Tibial artery (tissue), 4 donors: ENCODE results near the gene KRTAP10-9.
"Not testable (repeated sequence)": the region's sequence is repeated elsewhere in the genome, so short reads cannot be mapped to it uniquely, and the experiment has no call there.

ENCODE experiments used
- DNase-seq, 2 donors: peaks; one replicate each; pipeline ENCODE4 v3.0.0-alpha.2; 2019
- H3K27ac ChIP-seq, 2 donors: fragments of 200-600 bp; sonication (generic) in 1 of 2; 1 replicate in 1 of 2; 2 replicates in 1 of 2; pipeline ENCODE4 v1.5.1; 2018 to 2019; ENCODE audit warnings: mild to moderate bottlenecking in 1 of 2
- H3K27me3 ChIP-seq, 2 donors: fragments of 200-600 bp; sonication (generic) in 1 of 2; one replicate each; pipeline versions ENCODE4 v1.5.1 to v1.6.0; 2016 to 2019
- H3K36me3 ChIP-seq, 3 donors: fragments of 200-600 bp; sonication (generic) in 2 of 3; one replicate each; pipeline ENCODE4 v1.5.1; 2016 to 2019; ENCODE audit warnings: mild to moderate bottlenecking in 2 of 3
- H3K4me1 ChIP-seq, 4 donors: fragments of 200-600 bp; sonication (generic) in 2 of 4; 1 replicate in 3 of 4; 2 replicates in 1 of 4; pipeline ENCODE4 v1.5.1; 2016 to 2019
- H3K4me3 ChIP-seq, 2 donors: fragments of 200-600 bp; sonication (generic) in 1 of 2; 1 replicate in 1 of 2; 2 replicates in 1 of 2; pipeline ENCODE4 v1.5.1; 2018 to 2019; ENCODE audit warnings: mild to moderate bottlenecking in 2 of 2
- H3K9me3 ChIP-seq, 3 donors: fragments of 200-600 bp; sonication (generic) in 1 of 3; one replicate each; pipeline ENCODE4 v1.5.1; 2016 to 2019
- CTCF ChIP-seq, 2 experiments: fragments of 200-600 bp in 1 of 2; fragments of 450-650 bp in 1 of 2; IDR thresholded peaks; one replicate each; pipeline ENCODE4 v1.5.1; 2017 to 2019; ENCODE audit warnings: antibody characterized with exemption in 2 of 2, mild to moderate bottlenecking in 1 of 2, moderate library complexity in 1 of 2
- intact Hi-C: fragments of 100-400 bp; cut with DNase I; formaldehyde crosslinking; loops from one replicate; pipeline ENCODE4 v1.15.0; 2023; ENCODE audit warnings: low total_unique reads

KRTAP10-9 gene

GRCh38 chr21:44603109-44603875 lies 23.6 kb upstream of the KRTAP10-9 start:
- TF ChIP-seq CTCF (IDR thresholded peaks at IDR 0.05): no peak
- intact Hi-C loops: no loop called here
- Histone ChIP-seq H3K27me3 (peaks cover 0 to 30% of the 10 kb centered on the region in 2 donors), H3K4me1 (no peaks in the 10 kb centered on the region), H3K9me3 (peaks cover 0 to 5% (median 0%) of the 10 kb centered on the region in 3 donors), H3K36me3 (no peaks in the 10 kb centered on the region), H3K27ac (no peak overlapping the region), H3K4me3 (no peak overlapping the region)
- DNase-seq: no peak

- TF ChIP-seq CTCF (IDR thresholded peaks at IDR 0.05): no peak
- Histone ChIP-seq H3K27ac (no peak overlapping the region), H3K36me3 (no peaks in the 10 kb centered on the region), H3K4me3 (no peak overlapping the region), H3K9me3 (peaks cover 0 to under 1% (median under 1%) of the 10 kb centered on the region in 3 donors), H3K4me1 (no peaks in the 10 kb centered on the region), H3K27me3 (peaks cover 0 to 30% of the 10 kb centered on the region in 2 donors)
- no peak for DNase-seq
- intact Hi-C loops: no loop called here
Measured at GRCh38 chr21:44603911-44604310, 23.0 kb upstream of the KRTAP10-9 start.

GRCh38 chr21:44606495-44606894 lies 20.4 kb upstream of the KRTAP10-9 start:
- Histone ChIP-seq H3K27ac (no peak overlapping the region), H3K4me3 (no peak overlapping the region), H3K9me3 (peaks cover 0 to 18% (median 17%) of the 10 kb centered on the region in 3 donors), H3K4me1 (no peaks in the 10 kb centered on the region), H3K36me3 (no peaks in the 10 kb centered on the region), H3K27me3 (peaks cover 0 to 26% of the 10 kb centered on the region in 2 donors)
- TF ChIP-seq CTCF (IDR thresholded peaks at IDR 0.05): no peak
- intact Hi-C loops: no loop called here
- DNase-seq: no peak

- no peak for TF ChIP-seq CTCF (IDR thresholded peaks at IDR 0.05)
- intact Hi-C loops: no loop called here
- Histone ChIP-seq H3K4me1 (no peaks in the 10 kb centered on the region), H3K36me3 (no peaks in the 10 kb centered on the region), H3K9me3 (peaks cover 0 to 24% (median 21%) of the 10 kb centered on the region in 3 donors), H3K4me3 (no peak overlapping the region), H3K27ac (no peak overlapping the region), H3K27me3 (peaks cover 0 to 21% of the 10 kb centered on the region in 2 donors)
- no peak for DNase-seq
Measured at GRCh38 chr21:44609193-44609592, 17.7 kb upstream of the KRTAP10-9 start.

GRCh38 chr21:44610157-44610843 lies 16.6 kb upstream of the KRTAP10-9 start:
- H3K27ac ChIP-seq, H3K4me1 ChIP-seq, H3K36me3 ChIP-seq, H3K4me3 ChIP-seq, DNase-seq, intact Hi-C loops: not testable (repeated sequence)
- peaks cover 0 to 24% (median 21%) of the 10 kb centered on the region in 3 donors for H3K9me3 ChIP-seq
- peaks cover 0 to 30% of the 10 kb centered on the region in 2 donors for H3K27me3 ChIP-seq

GRCh38 chr21:44611551-44611950 lies 15.3 kb upstream of the KRTAP10-9 start:
- Histone ChIP-seq H3K9me3 (peaks cover 0 to 24% (median 21%) of the 10 kb centered on the region in 3 donors), H3K27ac (no peak overlapping the region), H3K36me3 (no peaks in the 10 kb centered on the region), H3K4me3 (no peak overlapping the region), H3K4me1 (no peaks in the 10 kb centered on the region), H3K27me3 (peaks cover 0 to 37% of the 10 kb centered on the region in 2 donors)
- intact Hi-C loops: no loop called here
- TF ChIP-seq CTCF (IDR thresholded peaks at IDR 0.05): no peak
- DNase-seq: no peak
